K562 treated with DMSO at 1 percent for 24 hours (cell line): ENCODE measurements around the gene CHRNB1. TPM values are rescaled to one million over a fixed set of nuclear protein-coding genes. Genes with fewer than 3 reads are reported as not detected.

ENCODE experiments used
- total RNA-seq: library from RNA; unstranded; fragments of 300-600 nt; gene quantifications from 2 replicates; pipeline ENCODE4 v1.2.3, GENCODE V29; 2022; ENCODE audit warnings: low read depth; ENCODE audit not compliant: insufficient read depth

CHRNB1 gene, protein sequence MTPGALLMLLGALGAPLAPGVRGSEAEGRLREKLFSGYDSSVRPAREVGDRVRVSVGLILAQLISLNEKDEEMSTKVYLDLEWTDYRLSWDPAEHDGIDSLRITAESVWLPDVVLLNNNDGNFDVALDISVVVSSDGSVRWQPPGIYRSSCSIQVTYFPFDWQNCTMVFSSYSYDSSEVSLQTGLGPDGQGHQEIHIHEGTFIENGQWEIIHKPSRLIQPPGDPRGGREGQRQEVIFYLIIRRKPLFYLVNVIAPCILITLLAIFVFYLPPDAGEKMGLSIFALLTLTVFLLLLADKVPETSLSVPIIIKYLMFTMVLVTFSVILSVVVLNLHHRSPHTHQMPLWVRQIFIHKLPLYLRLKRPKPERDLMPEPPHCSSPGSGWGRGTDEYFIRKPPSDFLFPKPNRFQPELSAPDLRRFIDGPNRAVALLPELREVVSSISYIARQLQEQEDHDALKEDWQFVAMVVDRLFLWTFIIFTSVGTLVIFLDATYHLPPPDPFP
- total RNA-seq = 12.6 and 14.0 TPM in 2 replicates

GRCh38 chr17:7444682-7445618, at the start of gene CHRNB1:
Gene CHRNB1, plus strand, starts transcription at chr17:7445061. Its CDS starts 67 bp downstream, at chr17:7445128.

DNA sequence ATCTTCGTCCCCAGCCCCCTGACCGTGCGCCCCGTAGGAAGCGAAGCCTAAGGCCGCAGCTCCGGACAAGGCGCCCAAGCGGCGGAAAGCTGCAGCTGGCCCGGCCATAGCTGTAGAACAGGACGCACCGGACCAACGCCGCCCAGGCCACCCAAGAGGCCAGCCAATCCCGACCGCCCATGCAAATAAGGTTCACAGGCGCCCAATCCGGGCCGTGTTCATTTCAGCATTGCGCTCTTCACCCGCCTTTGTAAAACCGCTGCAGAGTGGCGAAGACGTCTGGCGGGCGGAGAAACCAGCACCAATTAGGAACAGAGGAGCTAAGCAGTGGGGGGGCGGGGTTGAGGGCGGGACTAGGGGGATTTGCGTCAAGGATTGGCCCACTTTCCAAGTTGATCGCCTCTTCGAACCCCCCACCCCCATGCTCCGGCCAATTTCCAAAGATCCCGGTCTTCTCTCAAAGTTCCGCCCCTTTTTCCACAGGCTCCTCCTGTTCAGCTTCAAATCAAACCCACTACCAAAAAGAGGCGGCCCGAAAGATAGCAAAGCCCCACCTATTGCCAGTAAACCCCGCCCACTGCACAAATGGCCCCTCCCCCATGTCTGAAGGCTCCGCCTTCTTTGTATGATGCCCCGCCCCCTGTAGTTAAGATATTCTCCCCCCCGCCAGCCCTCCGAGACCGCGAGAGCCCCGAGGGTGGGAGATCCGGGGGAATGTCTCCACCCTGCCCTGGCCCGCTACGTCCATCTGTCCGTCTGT, 40.7 kb upstream of the CHRNB1 start, which contains the start of gene TMEM256:
TMEM256 (minus strand) TSS at position 121 of the 760 bp plus-strand sequence; CDS start at position 108, 13 bp downstream.

GRCh38 chr17:7407485-7408251, 37.2 kb upstream of the CHRNB1 start, which contains the start of gene NLGN2:
Gene NLGN2, plus strand, starts transcription at chr17:7407845. Its CDS starts 411 bp downstream, at chr17:7408256.

DNA sequence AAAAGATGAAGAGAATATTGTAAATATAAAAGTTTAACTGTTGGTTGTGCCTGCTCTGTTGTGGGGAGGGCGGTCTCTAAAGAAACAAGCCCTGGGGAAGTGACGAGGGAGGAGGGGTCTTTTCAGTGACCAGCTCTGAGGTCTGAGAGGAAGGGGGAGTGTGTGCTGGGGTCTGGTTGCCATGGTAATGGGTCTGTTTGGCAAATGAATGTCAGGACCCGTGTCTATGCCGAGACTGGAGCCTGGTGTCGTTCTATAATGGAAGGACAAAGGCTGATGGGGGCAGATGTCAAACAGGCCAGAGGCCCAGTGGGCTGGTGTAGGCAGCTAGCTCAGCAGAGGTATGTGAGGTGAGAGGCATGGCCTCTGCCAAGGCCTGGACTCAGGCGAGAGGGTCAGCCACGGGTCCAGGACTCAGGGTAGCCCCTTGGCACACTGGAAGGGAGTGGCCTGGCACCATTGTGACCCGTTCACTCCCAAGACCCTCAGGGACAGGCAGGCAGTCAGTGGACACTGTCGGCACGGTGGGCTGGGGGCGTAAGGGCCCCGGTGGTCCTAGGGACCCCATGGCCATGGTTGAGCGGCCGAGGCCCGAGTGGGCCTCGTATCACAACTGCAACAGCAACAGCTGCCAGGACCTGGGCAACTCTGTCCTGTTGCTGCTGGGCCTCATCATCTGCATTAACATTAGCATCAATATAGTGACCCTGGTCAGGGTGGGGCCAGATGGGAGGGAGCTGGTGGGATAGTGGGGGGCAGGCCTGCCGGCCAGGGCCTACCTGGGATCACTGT, 24.8 kb upstream of the CHRNB1 start, which contains the start of gene SPEM1:
SPEM1 (plus strand) TSS at position 506 of the 792 bp plus-strand sequence; CDS start at position 567, 61 bp downstream.

GRCh38 chr17:7425316-7425715, 19.5 kb upstream of the CHRNB1 start, which contains the start of gene SPEM2:
Gene SPEM2, plus strand, starts transcription at chr17:7425616. Its CDS starts 73 bp downstream, at chr17:7425689.

DNA sequence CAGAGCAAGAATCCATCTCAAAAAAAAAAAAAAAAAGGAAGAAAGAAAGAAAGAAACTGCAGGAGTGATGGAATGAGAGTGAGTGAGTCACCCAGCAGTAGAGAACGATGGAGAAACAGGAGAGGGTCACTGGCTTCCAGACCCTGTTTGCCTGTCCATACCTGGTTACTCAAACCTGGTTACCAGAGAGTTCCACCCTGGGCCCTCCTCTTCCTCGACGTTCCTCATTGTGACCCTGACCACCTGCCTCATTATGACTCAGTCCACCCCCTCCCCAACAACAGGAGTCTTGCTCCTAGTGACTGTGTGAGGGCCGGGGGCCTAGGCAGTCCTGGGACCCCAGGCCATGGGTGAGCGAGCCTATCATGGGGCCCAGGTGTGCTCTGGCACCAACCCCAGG, 16.3 kb upstream of the CHRNB1 start, which contains the start of gene SPEM3:
SPEM3 (plus strand) TSS at position 301 of the 400 bp plus-strand sequence; CDS start at position 347, 46 bp downstream.

GRCh38 chr17:7439462-7440112, 5.3 kb upstream of the CHRNB1 start, which contains the start of gene FGF11:
Gene FGF11, plus strand, starts transcription at chr17:7439512. Its CDS starts 109 bp downstream, at chr17:7439621.

DNA sequence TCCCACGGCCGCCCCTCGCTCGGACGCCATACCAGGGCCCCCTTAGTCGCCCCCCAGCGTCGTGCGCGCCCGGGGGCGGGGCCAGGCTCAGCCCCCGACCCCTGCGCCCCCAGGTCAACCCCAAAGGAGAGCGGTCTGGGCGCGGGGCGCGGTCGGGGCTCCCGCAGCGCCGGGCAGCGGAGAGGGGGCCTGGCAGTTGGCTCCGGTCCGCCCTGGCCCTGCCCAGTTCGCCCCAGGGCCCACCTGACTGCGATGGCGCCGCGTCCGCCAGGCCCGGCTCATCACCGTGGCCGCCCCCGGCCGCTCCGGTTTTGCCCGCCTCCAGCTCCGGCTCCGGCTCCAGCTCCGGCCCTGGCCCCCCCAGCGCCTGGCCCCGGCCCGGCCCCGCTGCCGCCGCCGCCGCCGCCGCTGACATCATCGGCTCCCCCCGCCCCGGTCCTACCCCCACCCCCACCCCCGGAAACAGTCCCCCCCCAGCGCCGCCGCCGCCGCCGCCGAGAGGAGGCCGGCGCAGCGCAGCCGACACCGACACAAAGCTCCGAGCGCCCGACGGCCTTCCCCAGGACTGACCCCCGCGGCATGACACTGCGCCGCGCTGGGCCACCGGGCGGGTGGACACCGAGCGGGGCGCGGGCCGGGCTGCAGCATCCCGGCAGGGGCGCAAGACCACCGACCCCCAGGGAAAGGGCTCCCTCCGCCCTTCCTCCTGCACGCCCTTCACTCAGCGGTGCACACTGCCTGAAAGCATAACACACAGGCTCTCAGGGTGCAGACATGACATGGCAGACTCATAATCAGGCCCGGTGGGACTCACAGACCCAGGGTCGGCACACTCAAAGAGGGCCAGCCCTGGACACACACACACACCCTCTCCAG, 34.6 kb downstream of the CHRNB1 start, which contains the start of gene ZBTB4:
ZBTB4 (minus strand) TSS at position 419 of the 876 bp plus-strand sequence. CDS start 12,830 bp downstream, outside the sequence.

GRCh38 chr17:7481275-7481674, 36.4 kb downstream of the CHRNB1 start, which contains the start of gene SLC35G6:
Gene SLC35G6, plus strand, starts transcription at chr17:7481446. Its CDS starts 71 bp downstream, at chr17:7481517.

DNA sequence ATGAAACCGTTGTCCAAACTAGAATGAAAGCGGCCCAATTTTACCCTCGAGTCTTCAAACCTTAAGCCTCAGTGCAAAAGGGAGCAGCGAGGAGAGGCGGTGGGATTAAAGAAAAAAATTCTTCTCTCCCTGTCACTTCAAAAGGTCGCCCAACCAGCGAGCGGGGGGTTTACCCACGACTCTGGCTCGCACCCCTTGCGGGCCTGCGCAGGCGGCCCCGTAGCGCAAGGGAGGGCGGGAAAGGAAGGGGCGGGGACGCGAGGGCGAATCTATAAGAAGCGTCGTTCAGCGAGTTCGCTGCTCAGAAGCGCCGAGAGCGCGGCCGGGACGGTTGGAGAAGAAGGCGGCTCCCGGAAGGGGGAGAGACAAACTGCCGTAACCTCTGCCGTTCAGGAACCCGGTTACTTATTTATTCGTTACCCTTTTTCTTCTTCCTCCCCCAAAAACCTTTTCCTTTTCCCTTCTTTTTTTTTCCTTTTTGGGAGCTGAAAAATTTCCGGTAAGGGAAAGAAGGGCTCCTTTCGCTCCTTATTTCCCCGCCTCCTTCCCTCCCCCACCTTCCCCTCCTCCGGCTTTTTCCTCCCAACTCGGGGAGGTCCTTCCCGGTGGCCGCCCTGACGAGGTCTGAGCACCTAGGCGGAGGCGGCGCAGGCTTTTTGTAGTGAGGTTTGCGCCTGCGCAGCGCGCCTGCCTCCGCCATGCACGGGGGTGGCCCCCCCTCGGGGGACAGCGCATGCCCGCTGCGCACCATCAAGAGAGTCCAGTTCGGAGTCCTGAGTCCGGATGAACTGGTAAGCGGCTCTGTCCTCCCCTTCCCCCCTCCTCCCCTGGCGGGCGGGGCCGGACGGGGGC, 39.4 kb downstream of the CHRNB1 start, which contains the start of gene POLR2A:
POLR2A (plus strand) TSS at position 300 of the 852 bp plus-strand sequence.

Other genes starting within 250 kb of the CHRNB1 start
- 3.2 and 3.6 TPM in 2 replicates for gene DLG4, start 225.2 kb upstream of the CHRNB1 start, total RNA-seq
- gene ACADVL, start 225.1 kb upstream of the CHRNB1 start, total RNA-seq = 252 and 266 TPM in 2 replicates
- 55.4 and 59.5 TPM in 2 replicates for gene DVL2, start 210.5 kb upstream of the CHRNB1 start, total RNA-seq
- gene PHF23, start 205.6 kb upstream of the CHRNB1 start, total RNA-seq = 26.9 and 30.4 TPM in 2 replicates
- gene GABARAP, start 202.6 kb upstream of the CHRNB1 start, total RNA-seq = 267 and 288 TPM in 2 replicates
- 70.4 and 74.9 TPM in 2 replicates for gene CTDNEP1, start 193.3 kb upstream of the CHRNB1 start, total RNA-seq
- gene ELP5, start 192.8 kb upstream of the CHRNB1 start, total RNA-seq = 54.3 and 56.3 TPM in 2 replicates
- 19.6 and 20.2 TPM in 2 replicates for gene CLDN7, start 182.6 kb upstream of the CHRNB1 start, total RNA-seq
- gene SLC2A4, start 163.3 kb upstream of the CHRNB1 start, total RNA-seq = 0.39 and 0.63 TPM in 2 replicates
- gene YBX2, start 150.4 kb upstream of the CHRNB1 start, total RNA-seq = not detected in 2 replicates
- 333 and 343 TPM in 2 replicates for gene EIF5A, start 137.4 kb upstream of the CHRNB1 start, total RNA-seq
- 64.3 and 71.2 TPM in 2 replicates for gene GPS2, start 129.7 kb upstream of the CHRNB1 start, total RNA-seq
- 15.7 and 18.8 TPM in 2 replicates for gene NEURL4, start 115.7 kb upstream of the CHRNB1 start, total RNA-seq
- 2.6 and 6.1 TPM in 2 replicates for gene ACAP1, start 108.5 kb upstream of the CHRNB1 start, total RNA-seq
- 7.3 and 8.6 TPM in 2 replicates for gene KCTD11, start 92.9 kb upstream of the CHRNB1 start, total RNA-seq
- not detected in 2 replicates for gene TMEM95, start 89.9 kb upstream of the CHRNB1 start, total RNA-seq
- 7.3 and 8.8 TPM in 2 replicates for gene TNK1, start 64.0 kb upstream of the CHRNB1 start, total RNA-seq
- 11.9 and 13.9 TPM in 2 replicates for gene PLSCR3, start 50.5 kb upstream of the CHRNB1 start, total RNA-seq
- gene TMEM256, start 41.0 kb upstream of the CHRNB1 start, total RNA-seq = 67.8 and 69.3 TPM in 2 replicates
- gene NLGN2, start 37.2 kb upstream of the CHRNB1 start, total RNA-seq = 14.2 and 14.9 TPM in 2 replicates
- not detected in 2 replicates for gene SPEM1, start 24.7 kb upstream of the CHRNB1 start, total RNA-seq
- not detected in 2 replicates for gene SPEM2, start 19.4 kb upstream of the CHRNB1 start, total RNA-seq
- not detected in 2 replicates for gene SPEM3, start 16.2 kb upstream of the CHRNB1 start, total RNA-seq
- 14.7 and 16.9 TPM in 2 replicates for gene TMEM102, start 9.6 kb upstream of the CHRNB1 start, total RNA-seq
- gene FGF11, start 5.5 kb upstream of the CHRNB1 start, total RNA-seq = 6.3 and 7.5 TPM in 2 replicates
- 5.5 and 5.6 TPM in 2 replicates for gene ZBTB4, start 34.6 kb downstream of the CHRNB1 start, total RNA-seq
- gene SLC35G6, start 36.4 kb downstream of the CHRNB1 start, total RNA-seq = not detected in 2 replicates
- 81.8 and 97.0 TPM in 2 replicates for gene POLR2A, start 39.3 kb downstream of the CHRNB1 start, total RNA-seq
- 0.58 and 1.4 TPM in 2 replicates for gene TNFSF12, start 104.0 kb downstream of the CHRNB1 start, total RNA-seq
- gene TNFSF13, start 113.7 kb downstream of the CHRNB1 start, total RNA-seq = 1.5 and 2.0 TPM in 2 replicates
- gene SENP3, start 116.9 kb downstream of the CHRNB1 start, total RNA-seq = 42.9 and 47.5 TPM in 2 replicates
- gene CD68, start 134.6 kb downstream of the CHRNB1 start, total RNA-seq = 31.3 and 38.5 TPM in 2 replicates
- gene MPDU1, start 138.8 kb downstream of the CHRNB1 start, total RNA-seq = 81.0 and 84.2 TPM in 2 replicates
- gene SOX15, start 145.0 kb downstream of the CHRNB1 start, total RNA-seq = 3.9 and 4.4 TPM in 2 replicates
- gene FXR2, start 169.8 kb downstream of the CHRNB1 start, total RNA-seq = 71.8 and 73.7 TPM in 2 replicates
- gene SAT2, start 182.8 kb downstream of the CHRNB1 start, total RNA-seq = 62.8 TPM in 2 replicates
- 0.68 and 0.93 TPM in 2 replicates for gene SHBG, start 185.1 kb downstream of the CHRNB1 start, total RNA-seq
- 4.5 and 5.6 TPM in 2 replicates for gene ATP1B2, start 205.9 kb downstream of the CHRNB1 start, total RNA-seq
- 4.8 and 6.3 TPM in 2 replicates for gene TP53, start 242.4 kb downstream of the CHRNB1 start, total RNA-seq
- 47.2 and 47.5 TPM in 2 replicates for gene WRAP53, start 243.4 kb downstream of the CHRNB1 start, total RNA-seq